NCI-H1436 treated with DMSO at 0.1 percent for 48 hours (cell line): ENCODE measurements around the gene AURKAIP1.
"Not testable (repeated sequence)": the region's sequence is repeated elsewhere in the genome, so short reads cannot be mapped to it uniquely, and the experiment has no call there.

Source experiments
- DNase-seq: peaks from one replicate; lab custom pipeline; 2025; lab: John Stamatoyannopoulos, UW

Gene AURKAIP1

DNA sequence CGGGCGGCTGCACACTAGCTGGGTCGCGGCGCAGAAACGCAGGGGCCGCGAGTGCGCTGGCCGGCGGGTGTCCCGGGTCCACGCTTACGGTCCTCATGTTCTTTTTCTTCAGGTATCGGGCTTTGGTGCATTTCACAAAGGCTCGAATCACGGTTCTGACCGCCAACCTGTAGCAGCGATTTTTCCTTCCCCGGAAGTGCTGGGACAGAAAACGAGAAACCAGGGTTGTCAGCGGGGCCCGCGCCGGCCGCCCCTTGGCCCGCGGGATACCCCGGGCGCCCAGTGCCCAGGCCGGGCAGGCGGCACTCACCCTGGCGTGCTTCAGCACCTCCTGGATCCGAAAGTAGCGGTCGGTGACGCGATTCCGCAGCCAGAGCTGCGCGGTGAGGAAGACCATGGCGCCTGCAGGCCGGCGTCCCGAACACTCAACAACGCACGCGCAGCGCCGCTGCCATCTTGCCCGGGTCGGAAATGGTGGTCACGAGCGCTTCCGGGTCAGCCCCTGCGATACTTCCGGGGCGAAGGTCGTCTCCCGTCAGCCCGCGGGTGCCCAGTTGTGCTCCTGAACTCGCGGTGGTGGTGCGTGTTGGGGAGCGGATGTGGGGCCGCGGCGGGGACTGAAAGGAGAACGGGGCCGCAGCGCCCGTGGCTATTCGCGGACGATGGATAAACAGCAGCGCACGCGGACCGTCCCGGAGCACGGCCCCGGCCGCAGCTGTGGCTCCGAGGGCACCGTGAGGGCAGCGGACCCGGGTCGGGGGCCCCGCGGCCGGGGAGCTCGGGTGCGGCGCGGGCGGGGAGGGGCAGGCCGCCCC is 32.0 kb upstream of the AURKAIP1 start, which contains the start of gene MRPL20:
Gene MRPL20, minus strand, starts transcription at position 473 of the 815 bp plus-strand sequence. Its CDS starts 76 bp downstream, at position 397.
- peak; percentile 43 for DNase-seq

DNA sequence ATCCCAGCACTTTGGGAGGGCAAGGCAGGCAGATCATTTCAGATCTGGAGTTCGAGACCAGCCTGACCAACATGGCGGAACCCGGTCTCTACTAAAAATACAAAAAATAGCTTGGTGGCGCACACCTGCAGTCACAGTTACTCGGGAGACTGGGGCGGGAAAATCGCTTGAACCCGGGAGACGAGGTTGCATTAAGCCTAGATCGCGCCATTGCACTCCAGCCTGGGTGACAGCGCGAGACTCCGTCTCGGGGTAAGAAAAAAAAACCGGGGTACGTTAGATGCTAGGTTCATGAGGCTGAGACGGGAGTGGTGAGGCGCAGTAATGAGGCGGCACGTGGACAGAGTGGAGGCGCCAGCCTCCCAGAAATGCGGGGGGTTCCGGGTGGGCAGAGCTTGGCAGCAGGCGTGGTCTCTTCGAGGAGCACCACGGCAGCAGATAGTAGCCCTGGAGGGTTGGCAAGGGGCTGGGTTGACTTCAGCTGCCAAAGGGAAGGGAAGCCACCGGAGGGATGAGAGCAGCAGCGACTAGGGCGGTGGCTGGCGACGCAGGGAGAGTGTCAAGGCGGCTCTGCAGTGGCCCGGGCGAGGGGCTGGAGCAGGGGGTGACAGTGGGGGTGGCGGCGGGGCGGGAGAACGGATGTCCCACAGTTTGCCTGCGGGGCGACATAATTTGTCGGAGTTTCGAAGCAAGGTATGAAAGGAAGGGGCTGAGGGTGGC is 31.3 kb upstream of the AURKAIP1 start:
- no peak for DNase-seq

GRCh38 chr1:1403653-1404052 is 28.6 kb upstream of the AURKAIP1 start:
- DNase-seq: no peak

DNA sequence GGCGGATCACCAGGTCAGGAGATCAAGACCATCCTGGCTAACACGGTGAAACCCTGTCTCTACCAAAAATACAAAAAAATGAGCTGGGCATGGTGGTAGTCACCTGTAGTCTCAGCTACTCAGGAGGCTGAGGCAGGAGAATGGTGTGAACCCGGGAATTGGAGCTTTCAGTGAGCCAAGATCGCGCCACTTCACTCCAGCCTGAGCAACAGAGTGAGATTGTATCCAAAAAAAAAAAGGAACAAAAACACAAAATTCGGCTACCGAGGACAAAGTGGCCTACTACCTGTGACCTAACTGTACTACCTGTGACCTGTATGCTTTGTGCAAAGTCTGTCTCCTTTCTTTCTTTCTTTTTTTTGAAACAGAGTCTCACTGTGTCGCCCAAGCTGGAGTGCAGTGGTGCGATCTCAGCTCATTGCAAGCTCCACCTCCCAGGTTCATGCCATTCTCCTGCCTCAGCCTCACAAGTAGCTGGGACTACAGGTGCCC is 27.9 kb upstream of the AURKAIP1 start:
- DNase-seq: not testable (repeated sequence)

DNA sequence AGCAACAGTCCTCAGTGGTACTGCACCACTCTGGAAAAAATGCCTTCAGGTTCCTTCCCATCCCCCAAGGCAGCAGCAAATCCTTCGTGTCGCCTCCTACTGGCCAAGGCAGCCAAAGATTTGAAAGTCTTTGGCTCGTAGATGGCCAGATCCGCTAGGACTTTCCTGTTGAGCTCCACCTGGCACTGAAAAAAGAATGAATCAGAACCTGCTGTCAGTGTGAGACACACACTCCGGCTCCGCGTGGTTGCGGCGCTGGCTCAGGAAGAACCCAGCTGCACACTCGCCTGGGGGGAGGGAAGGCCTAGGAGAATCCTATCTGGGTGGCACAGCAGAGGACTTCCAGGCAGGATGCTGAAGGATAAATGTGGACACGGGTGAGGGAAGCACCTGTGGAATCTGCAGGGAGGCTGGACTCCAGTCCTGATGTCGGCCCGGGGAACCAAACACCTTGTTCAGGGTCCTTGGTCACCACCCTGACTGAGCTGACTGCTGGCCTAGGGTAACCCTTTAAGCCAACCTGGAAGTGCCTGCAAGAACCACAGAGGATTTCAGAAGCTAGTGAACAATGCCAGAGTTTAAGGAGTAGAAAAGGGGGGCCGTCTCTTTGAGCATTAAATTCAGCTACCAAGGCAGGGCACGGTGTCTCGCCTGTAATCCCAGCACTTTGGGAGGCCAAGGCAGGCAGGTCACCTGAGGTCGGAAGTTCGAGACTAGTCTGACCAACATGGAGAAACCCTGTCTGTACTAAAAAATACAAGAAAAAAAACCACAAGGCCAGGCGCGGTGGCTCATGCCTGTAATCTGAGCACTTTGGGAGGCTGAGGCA is 27.3 kb upstream of the AURKAIP1 start:
- no peak for DNase-seq

GRCh38 chr1:1401457-1402010 is 26.5 kb upstream of the AURKAIP1 start:
- DNase-seq: no peak

DNA sequence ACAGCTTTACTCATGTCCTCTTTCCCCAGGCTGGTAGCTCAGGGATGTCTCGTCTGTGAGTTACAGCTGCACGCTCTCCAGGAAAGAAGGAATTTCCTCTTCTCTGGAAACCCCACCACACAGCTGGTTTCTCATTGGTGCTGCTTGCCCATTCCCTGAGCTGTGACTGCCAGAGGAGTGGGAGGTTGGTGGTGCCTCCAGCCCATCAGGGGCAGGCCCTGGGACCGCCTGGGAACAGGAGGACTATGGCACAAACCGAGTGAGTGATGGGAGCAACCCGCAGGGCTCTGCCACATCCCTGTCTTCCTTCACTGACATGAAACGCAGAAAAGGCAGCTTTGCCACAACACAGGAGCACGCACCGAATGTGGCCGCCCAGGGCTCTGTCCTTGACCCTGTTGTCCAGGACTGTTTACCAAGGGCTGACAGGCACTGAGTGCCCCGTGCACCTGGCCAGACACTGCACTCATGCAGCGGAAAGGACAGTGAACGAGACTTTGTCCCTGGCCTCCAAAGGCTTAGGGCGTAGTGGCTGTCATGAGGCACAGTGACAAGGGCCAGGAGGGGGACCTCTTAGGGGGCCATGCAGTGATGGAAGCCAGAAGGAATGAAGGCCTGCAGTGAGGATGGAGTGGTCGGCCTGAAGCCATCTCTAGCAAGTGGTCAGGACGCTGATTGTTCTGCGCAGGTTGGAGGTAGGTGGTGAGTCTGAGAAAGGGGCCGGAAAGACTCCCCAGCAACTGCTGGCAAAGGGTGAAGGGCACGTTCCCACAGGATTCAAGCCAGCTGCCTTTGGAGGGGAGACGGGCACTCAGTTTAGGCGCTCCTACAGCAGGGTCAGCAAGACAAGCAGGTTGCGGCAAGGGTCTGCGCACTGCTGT is 25.8 kb upstream of the AURKAIP1 start:
- no peak for DNase-seq

GRCh38 chr1:1399872-1400575 is 25.0 kb upstream of the AURKAIP1 start:
- DNase-seq: no peak

DNA sequence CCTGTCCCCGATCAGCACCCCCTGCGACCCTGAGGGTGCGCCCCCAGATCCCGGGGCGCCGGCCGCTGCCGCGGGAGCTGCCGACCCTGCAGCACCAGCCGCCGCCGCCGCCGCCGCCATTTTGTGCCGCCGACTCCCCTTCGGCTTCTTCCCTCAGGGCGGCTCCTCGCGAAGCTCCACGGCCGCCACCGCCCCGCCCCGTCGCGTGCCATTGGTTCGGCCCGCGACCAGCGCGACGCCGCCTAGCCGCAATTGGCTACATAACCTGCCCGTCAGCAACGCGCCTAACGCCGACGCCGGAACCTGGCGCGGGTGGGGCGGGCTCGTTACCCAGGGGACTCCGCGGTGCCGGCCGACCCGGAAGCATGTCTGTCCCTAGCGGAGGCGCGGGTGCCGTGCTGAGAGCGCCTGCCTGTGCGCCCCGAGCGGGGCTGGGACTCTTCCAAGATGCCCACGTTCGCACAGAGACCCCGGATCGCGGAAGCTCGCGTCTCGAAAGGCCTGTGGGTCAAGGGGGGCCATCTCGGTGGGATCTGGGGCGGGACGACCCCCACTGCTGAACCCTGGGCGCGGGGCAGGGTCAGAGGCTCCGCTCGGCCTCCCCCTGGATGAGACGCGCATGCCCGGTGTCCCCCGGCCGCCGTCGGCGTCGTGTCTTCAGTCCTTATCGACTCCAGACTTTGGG is 24.3 kb upstream of the AURKAIP1 start, which contains the start of gene CCNL2:
Gene CCNL2, minus strand, starts transcription at position 149 of the 685 bp plus-strand sequence. Its CDS starts 29 bp downstream, at position 120.
- DNase-seq: peak; percentile 85

DNA sequence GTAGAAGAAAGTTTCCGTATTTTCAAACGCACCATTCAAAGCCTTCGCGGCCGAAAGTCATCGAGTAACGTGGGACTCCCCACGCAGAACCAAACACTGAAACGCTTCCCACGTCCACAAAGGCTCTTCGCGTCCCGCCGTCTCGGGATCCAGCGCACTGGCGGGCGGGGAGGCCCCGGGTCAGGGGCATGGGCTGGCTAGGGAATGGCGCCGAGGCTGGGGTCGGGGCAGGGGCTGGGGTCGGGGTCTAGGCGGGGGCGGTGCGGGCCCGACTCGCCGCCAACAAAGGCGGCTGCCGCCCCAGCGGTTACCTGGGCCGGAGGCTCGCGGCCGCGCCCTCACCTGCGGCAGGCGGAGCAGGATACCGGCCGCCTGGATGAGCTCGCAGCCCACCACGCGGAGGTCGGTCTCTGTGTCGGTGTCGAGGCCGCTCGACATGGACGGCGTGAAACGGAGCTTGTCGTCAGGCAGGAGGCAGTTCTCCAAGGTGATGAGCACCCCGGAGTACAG is 23.7 kb upstream of the AURKAIP1 start:
- no peak for DNase-seq

DNA sequence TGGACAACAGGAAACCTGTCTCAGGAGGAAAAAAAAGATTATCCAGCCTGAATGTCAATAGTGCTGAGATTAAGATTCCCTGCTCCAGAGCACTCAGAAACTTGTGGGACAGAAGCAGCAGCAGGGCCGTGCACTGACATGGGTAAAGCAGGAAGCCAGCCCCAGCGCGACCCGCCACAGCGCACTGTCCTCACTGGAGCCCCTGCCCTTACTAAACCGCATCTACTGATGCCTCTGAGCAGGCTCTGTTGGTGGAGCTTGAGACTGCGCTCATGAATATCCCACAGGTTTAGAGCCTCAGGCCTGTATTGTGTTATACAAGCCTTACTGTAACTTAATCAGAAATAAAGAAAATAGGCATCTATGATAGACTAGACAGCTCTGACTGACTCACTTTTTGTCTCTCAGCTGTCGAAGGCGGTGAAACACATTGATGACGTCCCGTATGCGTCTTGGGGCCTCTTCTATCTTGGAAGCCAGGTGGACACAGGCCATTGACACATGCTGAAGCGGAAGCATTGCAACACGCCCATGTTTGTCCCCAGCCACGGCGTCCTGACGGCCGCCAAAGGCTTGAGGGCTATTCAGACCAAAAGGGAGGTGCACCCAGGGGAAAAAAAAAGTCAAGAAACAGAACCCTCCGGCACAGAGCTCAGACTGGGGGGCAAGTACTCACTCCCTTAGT is 23.0 kb upstream of the AURKAIP1 start:
- no peak for DNase-seq

DNA sequence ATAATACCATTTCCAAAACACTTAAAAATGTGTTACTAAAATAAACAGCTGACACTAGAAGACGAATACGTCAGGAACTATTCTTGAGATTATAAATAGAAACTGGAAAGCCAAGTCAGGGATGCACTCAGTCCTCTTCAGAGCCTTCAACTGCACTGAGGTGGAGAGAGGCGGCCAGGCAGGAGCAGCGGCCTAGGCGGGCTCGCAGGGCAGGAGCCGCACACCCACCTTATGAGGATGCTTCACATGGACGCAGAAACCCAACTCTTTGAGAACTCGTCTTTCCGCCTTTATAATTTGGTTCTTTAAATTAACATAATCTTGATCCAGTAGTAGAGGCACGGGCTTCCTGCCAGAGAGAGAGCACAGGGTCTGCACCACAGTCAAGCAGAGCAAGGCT is 20.2 kb upstream of the AURKAIP1 start:
- DNase-seq: no peak

DNA sequence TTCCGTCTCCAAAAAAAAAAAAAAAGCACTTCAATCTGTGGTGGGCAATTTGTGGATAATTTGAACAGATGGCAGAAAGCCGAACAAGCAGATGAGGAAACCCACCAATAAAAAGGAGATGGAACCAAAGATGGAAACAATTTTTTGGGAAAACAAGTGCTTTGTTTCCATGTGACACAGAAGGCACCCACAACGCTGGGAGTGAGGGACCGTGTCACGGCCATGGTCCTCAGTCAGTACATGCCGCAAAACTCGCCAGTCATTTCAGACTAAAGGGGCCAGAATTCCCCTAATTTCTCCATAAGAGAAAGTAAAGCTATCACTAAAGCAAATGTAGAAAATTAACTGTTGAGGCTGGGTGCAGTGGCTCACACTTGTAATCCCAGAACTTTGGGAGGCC is 19.1 kb upstream of the AURKAIP1 start:
- DNase-seq: no peak

DNA sequence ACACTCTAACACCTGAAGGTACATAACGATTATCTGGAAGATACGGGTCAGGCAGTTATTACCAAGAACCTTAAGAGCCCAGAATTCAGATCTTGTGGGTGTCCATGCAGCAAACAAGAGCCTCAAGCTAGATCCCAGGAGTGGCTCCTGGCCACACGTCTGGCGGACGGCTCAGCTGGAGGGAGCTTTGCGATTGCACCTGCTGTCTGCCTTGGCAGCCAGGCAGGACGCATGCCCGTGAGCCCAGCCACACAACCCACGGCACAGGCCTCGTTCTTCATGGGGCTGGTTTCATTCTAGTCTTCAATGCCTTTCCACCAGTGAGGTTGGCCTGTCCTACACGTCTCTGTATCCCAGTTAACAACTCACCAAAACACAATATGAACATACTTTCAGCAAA is 18.4 kb upstream of the AURKAIP1 start:
- DNase-seq: no peak

DNA sequence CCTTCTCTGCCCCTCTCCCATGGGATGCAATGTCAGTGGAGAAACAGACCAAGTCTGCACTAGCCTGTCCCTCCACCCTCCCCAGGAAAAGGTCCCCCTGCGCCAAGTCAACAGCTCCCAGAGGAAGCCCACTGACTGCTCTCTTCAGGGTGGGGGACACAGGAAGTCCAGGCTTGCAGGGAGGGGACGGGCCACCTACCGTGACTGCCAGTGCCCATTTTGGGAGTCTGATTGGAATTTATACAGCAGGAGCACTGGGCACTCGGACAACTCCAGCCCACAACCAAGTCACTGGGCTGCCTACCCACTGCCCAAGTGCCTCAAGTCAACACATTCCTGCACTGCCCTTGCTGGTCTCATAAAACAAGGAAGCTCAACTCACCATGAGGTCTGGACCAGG is 18.0 kb upstream of the AURKAIP1 start:
- DNase-seq: no peak

DNA sequence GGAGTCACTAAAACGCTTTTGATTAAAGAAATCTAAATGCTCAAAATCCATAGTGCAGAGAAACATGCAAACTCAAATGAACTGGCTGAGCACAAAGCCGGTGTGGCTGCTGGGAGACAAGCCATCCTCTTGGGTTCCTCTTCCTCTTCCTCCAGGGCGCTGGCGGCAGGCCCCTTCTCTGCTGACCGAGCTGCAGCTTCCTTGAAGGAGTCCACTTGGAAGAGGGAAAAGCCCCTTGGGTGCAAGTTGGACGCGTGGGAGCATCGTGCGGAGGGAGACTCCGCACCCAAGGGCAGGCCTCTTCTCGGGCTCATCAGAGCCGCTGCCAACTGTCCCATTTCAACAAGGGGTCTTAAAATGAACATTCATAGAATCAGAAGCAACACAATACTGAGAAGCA is 16.2 kb upstream of the AURKAIP1 start:
- no peak for DNase-seq

GRCh38 chr1:1390675-1391074 is 15.7 kb upstream of the AURKAIP1 start:
- no peak for DNase-seq

GRCh38 chr1:1388078-1388472 is 13.1 kb upstream of the AURKAIP1 start:
- no peak for DNase-seq
